Muscle layer of duodenum (tissue), 2 donors: ENCODE results near the gene PRKAR2B.
"Not testable (repeated sequence)": the region's sequence is repeated elsewhere in the genome, so short reads cannot be mapped to it uniquely, and the experiment has no call there.

Experiments
- H3K27ac ChIP-seq: one replicate; pipeline ENCODE4 v1.7.0; 2013; ENCODE audit warnings: mild to moderate bottlenecking, low read length
- H3K27me3 ChIP-seq: one replicate; pipeline ENCODE4 v1.7.0; 2013; ENCODE audit warnings: low read depth, mild to moderate bottlenecking, control low read depth, low read length
- H3K36me3 ChIP-seq, 2 donors: one replicate each; pipeline ENCODE4 v1.7.0; 2013; ENCODE audit warnings: low read length in 2 of 2, control low read depth in 1 of 2, mild to moderate bottlenecking in 1 of 2; ENCODE audit not compliant: insufficient read depth in 2 of 2, control insufficient read depth in 1 of 2
- H3K4me1 ChIP-seq, 2 donors: one replicate each; pipeline ENCODE4 v1.7.0; 2013; ENCODE audit warnings: low read length in 2 of 2, mild to moderate bottlenecking in 2 of 2, control low read depth in 1 of 2, moderate library complexity in 1 of 2; ENCODE audit not compliant: insufficient read depth in 2 of 2, control insufficient read depth in 1 of 2
- H3K4me3 ChIP-seq, 2 donors: one replicate each; pipeline ENCODE4 v1.7.0; 2013; ENCODE audit warnings: low read length in 2 of 2, low read depth in 1 of 2, mild to moderate bottlenecking in 1 of 2
- H3K9me3 ChIP-seq, 2 donors: one replicate each; pipeline ENCODE4 v1.7.0; 2013; ENCODE audit warnings: low read length in 2 of 2, control low read depth in 1 of 2, mild to moderate bottlenecking in 1 of 2; ENCODE audit not compliant: control insufficient read depth in 1 of 2
- donor health status: healthy.

PRKAR2B gene

DNA sequence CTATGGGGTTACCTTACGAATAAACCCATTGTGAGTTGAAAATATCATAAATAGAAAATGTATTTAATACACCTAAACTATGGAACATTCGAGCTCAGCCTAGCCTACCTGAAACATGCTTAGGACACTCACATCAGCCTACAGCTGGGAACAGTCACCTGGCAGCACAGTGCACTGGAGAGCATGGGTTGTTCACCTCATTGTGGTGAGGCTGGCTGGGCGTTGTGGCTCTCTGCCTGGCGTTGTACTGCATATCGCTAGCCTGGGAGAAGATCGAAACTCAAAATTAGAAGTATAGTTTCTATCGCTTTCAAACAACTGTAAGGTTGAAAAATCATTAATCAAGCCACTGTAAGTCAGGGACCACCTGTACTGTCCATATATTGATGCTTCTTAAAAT, 107.0 kb downstream of the PRKAR2B start:
- Histone ChIP-seq H3K9me3 (no peaks in the 10 kb centered on the region), H3K27me3 (no peaks in the 10 kb centered on the region), H3K36me3 (peaks cover 0 to 5% of the 10 kb centered on the region in 2 donors), H3K27ac (no peak overlapping the region), H3K4me1 (peaks cover 5 to 6% of the 10 kb centered on the region in 2 donors), H3K4me3 (no peak overlapping the region)

DNA sequence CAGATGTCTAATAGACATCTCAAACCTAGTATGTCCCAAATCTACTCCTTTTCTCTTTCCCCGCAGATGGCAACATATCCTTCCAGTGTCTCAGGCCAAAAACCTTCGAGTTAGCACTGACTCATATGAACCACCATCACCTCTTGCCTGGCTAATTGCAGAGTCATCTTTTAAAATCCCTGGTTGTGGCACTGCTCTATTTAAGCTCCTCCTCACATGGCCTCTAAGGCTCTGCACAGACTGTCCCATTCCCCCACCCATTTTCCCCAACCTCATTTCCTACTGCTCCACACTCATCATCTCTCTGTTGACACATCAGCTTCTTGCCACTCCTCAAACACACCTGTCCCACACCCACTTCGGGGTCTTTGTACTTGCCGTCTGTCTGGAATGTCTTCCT, 107.5 kb downstream of the PRKAR2B start:
- peaks cover 0 to 9% of the 10 kb centered on the region in 2 donors for H3K36me3 ChIP-seq
- no peak overlapping the region for H3K4me3 ChIP-seq
- no peaks in the 10 kb centered on the region for H3K9me3 ChIP-seq
- no peaks in the 10 kb centered on the region for H3K27me3 ChIP-seq
- no peak overlapping the region for H3K27ac ChIP-seq
- H3K4me1 ChIP-seq = peaks cover 5% of the 10 kb centered on the region in 2 donors

GRCh38 chr7:107154826-107155225, 110.3 kb downstream of the PRKAR2B start:
- no peak overlapping the region for H3K27ac ChIP-seq
- H3K4me1 ChIP-seq = no peaks in the 10 kb centered on the region
- peaks cover 0 to 18% of the 10 kb centered on the region in 2 donors for H3K36me3 ChIP-seq
- H3K9me3 ChIP-seq = no peaks in the 10 kb centered on the region
- no peak overlapping the region for H3K4me3 ChIP-seq
- H3K27me3 ChIP-seq = no peaks in the 10 kb centered on the region

DNA sequence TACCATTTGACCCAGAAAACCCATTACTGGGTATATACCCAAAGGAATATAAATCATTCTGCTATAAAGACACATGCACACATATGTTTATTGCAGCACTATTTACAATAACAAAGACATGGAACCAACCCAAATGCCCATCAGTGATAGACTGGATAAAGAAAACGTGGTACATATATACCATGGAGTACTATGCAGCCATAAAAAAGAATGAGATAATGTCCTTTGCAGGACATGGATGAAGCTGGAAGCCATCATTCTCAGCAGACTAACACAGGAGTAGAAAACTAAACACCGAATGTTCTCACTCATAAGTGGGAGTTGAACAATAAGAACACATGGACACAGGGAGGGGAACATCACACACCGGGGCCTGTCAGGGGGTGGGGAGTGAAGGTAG, 111.2 kb downstream of the PRKAR2B start:
- H3K4me3 ChIP-seq = not testable (repeated sequence)

GRCh38 chr7:107157091-107157490, 112.6 kb downstream of the PRKAR2B start:
- Histone ChIP-seq H3K4me3 (no peak overlapping the region), H3K9me3 (no peaks in the 10 kb centered on the region), H3K27ac (no peak overlapping the region), H3K4me1 (no peaks in the 10 kb centered on the region), H3K27me3 (no peaks in the 10 kb centered on the region), H3K36me3 (peaks cover 0 to 19% of the 10 kb centered on the region in 2 donors)

More for the DNA sequence above, 111.2 kb downstream of the PRKAR2B start:
- H3K36me3 ChIP-seq = peaks cover 0 to 22% of the 10 kb centered on the region in 2 donors
- not testable (repeated sequence) for H3K9me3 ChIP-seq, H3K27me3 ChIP-seq, H3K4me1 ChIP-seq, H3K27ac ChIP-seq

DNA sequence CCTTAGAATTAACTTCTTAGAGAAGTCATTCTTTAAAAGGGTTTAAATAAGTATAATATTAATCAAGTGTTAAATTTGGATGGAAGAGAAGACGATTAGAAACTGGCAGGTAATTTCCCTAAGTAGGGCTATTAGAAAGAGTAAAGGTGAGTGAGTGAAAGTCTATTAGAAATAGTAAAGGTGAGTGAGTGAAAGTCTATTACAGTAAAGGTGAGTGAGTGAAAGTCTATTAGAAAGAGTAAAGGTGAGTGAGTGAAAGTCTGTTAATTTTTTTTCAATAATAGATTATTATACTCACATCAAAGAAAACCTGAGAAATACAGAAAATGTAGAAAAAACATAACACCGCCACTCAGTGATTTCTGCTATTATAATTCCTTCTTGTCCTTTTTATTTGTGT, 113.5 kb downstream of the PRKAR2B start:
- Histone ChIP-seq H3K27me3 (no peaks in the 10 kb centered on the region), H3K9me3 (no peaks in the 10 kb centered on the region), H3K27ac (no peak overlapping the region), H3K36me3 (peaks cover 0 to 17% of the 10 kb centered on the region in 2 donors), H3K4me3 (no peak overlapping the region), H3K4me1 (no peaks in the 10 kb centered on the region)

- Histone ChIP-seq H3K9me3 (no peaks in the 10 kb centered on the region), H3K27ac (no peak overlapping the region), H3K36me3 (peaks cover 0 to 17% of the 10 kb centered on the region in 2 donors), H3K4me3 (no peak overlapping the region), H3K27me3 (no peaks in the 10 kb centered on the region), H3K4me1 (no peaks in the 10 kb centered on the region)
Observed at GRCh38 chr7:107160389-107160788, 115.9 kb downstream of the PRKAR2B start.

DNA sequence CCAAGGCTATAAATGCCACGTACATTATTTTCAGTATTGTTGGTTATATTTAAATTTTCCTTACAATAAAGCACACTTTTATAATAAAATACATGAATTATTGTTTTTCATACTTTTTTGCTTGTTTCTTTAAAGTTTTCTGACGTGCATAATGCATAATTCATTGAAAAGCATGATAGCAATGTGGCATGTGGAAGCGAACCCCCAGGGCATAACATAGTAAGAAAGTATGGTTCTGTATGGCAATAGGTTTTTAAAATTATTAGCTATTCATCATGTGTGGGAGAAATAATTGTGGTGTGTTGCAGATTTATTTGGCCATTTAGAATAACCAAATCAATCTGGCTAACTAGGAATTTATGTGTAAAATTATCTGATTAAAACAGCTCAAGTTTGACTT, 116.9 kb downstream of the PRKAR2B start:
- Histone ChIP-seq H3K27ac (no peak overlapping the region), H3K4me3 (no peak overlapping the region), H3K9me3 (no peaks in the 10 kb centered on the region), H3K36me3 (peaks cover 0 to 17% of the 10 kb centered on the region in 2 donors), H3K4me1 (no peaks in the 10 kb centered on the region), H3K27me3 (no peaks in the 10 kb centered on the region)

DNA sequence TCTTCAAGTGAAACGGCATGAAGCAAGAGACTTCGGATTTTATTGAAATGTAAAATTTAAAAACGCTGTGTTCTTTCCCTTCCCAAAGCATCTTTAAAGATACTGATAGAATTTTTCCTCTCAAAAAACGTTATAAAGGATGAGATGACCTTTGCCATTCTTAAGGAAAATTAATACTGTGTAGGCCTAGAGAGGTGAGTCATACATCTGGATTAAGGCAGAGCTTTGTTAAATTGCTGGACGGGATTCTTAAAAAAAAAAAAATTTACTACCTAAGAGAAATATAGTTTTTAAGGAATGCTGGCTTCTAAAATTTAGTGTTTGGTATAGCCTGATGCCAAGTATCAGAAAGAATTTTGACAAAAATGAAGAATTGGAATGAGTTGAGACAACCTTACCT, 118.0 kb downstream of the PRKAR2B start:
- Histone ChIP-seq H3K9me3 (no peaks in the 10 kb centered on the region), H3K27ac (no peak overlapping the region), H3K36me3 (peaks cover 0 to 12% of the 10 kb centered on the region in 2 donors), H3K27me3 (no peaks in the 10 kb centered on the region), H3K4me3 (no peak overlapping the region), H3K4me1 (no peaks in the 10 kb centered on the region)

DNA sequence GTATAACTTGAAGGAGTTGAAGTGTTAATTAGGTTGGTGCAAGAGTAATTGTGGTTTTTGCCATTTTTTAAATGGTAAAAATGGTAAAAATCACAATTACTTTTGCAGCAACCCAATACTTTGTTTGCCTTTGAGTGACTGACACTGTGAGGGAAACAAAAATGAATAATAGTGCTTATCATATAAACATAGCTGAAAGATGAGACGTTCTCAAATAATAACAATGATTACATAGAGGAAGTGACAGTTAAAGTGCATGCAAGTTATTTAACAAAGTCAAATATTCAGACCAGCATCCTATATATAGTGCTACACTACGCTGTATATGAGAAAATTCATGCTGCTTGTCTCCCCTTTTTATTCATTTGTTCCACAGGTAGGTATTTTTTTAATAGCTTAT, 119.6 kb downstream of the PRKAR2B start:
- Histone ChIP-seq H3K36me3 (peaks cover 0 to 23% of the 10 kb centered on the region in 2 donors), H3K4me1 (no peaks in the 10 kb centered on the region), H3K27me3 (no peaks in the 10 kb centered on the region), H3K27ac (no peak overlapping the region), H3K9me3 (no peaks in the 10 kb centered on the region), H3K4me3 (no peak overlapping the region)

DNA sequence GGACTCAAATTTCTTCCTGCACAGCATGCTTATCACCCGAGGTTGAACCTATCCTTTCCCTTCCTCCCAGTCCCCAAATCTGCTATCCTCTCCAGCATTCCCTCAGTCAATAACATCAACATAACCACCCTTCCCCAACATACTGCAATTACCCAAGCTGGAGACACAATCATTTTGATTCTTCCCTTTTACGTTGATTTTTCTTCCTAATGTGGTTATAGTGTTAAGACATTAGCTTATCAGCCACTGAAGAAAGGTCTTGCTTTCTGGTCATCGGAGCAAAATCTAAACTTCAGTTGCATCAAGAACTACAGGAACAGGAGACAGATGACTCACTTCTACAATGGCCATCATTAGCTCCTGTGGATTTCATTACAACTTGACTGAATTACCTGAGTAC, 120.8 kb downstream of the PRKAR2B start:
- H3K36me3 ChIP-seq = peaks cover 0 to 28% of the 10 kb centered on the region in 2 donors
- no peaks in the 10 kb centered on the region for H3K9me3 ChIP-seq
- no peaks in the 10 kb centered on the region for H3K27me3 ChIP-seq
- H3K4me3 ChIP-seq = no peak overlapping the region
- peaks cover 0 to 2% of the 10 kb centered on the region in 2 donors for H3K4me1 ChIP-seq
- H3K27ac ChIP-seq = no peak overlapping the region

DNA sequence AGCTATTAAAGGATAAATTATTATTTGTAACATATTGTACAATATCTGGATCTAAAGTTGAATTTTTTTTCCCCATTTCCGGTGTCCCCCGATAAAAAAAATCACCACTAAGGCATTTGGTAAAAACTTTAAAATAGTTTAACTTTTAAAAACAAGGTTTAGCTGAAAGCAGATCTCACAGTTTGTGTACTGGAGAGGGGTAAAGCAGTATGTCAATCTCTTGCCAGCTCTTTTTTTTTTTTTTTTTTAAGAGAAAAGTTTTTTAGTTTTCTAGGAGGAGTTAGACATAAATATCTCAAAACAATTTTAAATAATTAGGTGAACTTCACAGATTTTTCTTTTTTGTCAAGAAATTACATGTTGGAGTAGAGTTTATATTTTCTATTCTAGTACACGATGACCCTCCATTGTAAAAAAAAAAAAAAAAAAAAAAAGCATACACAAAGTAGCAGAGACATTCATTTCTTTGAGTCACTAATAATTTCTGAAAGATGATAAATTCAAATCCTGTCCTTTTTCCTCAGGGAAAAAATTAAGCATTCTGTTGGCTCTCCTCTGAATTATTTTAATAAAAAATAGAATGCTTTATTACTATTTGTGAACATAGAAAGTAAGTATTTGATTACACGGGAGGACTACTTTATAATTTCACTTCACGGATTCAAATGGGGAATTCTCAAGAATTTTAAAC, 122.4 kb downstream of the PRKAR2B start:
- Histone ChIP-seq H3K36me3 (peaks cover 0 to 25% of the 10 kb centered on the region in 2 donors), H3K27ac (peak overlapping the region; percentile 99), H3K27me3 (no peaks in the 10 kb centered on the region), H3K9me3 (no peaks in the 10 kb centered on the region), H3K4me1 (peaks cover 0 to 12% of the 10 kb centered on the region in 2 donors), H3K4me3 (peak overlapping the region; percentile 70 to 87)
